ENCODE data around the gene ATP1A4. TPM values are rescaled to one million over a fixed set of nuclear protein-coding genes. Genes with fewer than 3 reads are reported as not detected.

Gene ATP1A4
- total RNA-seq, 1 donor, result not detected

DNA sequence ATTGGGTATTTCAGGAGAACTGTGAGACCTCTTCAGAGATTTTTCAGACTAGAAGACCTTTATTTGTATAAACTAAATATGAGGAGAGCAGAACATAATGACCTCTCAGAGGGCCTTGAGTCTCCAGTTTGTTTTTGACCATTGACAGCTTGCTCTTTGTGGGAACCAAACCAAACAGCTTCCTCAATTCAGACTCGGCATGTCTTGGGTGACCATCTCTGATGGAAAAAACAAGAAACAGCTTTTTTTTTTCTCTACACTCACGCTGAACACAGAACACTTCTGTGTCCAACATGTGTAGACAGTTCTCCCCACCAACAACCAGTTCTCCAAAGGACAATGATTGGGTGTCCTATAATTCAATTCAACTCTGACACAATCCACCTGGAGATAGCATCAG is 11.5 kb downstream of the ATP1A4 start:
- Histone ChIP-seq H4K20me1 (ENCODE audit: insufficient read depth, low read length) (no peaks in the 10 kb centered on the region), H3K36me3 (ENCODE audit: insufficient read depth, low read length) (no peaks in the 10 kb centered on the region), H3K4me3 (ENCODE audit: insufficient read depth, low read length) (no peak overlapping the region), H3K4me1 (ENCODE audit: insufficient read depth, low read length) (peaks cover 2% of the 10 kb centered on the region), H2AFZ (ENCODE audit: low read length) (no peak overlapping the region), H3K27me3 (ENCODE audit: insufficient read depth, low read length) (peaks cover 11% of the 10 kb centered on the region), H3K4me2 (ENCODE audit: insufficient read depth, low read length) (no peak overlapping the region), H3K27ac (ENCODE audit: low read depth, low read length) (no peak overlapping the region), H3K79me2 (ENCODE audit: insufficient read depth, low read length) (no peaks in the 10 kb centered on the region), H3K9me3 (ENCODE audit: low read depth, low read length) (no peaks in the 10 kb centered on the region)
- no peak for DNase-seq (ENCODE audit: insufficient read length, low spot score, missing footprints)
- TF ChIP-seq, protein P1, sequence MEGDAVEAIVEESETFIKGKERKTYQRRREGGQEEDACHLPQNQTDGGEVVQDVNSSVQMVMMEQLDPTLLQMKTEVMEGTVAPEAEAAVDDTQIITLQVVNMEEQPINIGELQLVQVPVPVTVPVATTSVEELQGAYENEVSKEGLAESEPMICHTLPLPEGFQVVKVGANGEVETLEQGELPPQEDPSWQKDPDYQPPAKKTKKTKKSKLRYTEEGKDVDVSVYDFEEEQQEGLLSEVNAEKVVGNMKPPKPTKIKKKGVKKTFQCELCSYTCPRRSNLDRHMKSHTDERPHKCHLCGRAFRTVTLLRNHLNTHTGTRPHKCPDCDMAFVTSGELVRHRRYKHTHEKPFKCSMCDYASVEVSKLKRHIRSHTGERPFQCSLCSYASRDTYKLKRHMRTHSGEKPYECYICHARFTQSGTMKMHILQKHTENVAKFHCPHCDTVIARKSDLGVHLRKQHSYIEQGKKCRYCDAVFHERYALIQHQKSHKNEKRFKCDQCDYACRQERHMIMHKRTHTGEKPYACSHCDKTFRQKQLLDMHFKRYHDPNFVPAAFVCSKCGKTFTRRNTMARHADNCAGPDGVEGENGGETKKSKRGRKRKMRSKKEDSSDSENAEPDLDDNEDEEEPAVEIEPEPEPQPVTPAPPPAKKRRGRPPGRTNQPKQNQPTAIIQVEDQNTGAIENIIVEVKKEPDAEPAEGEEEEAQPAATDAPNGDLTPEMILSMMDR (IDR thresholded peaks at IDR 0.05; ENCODE audit: extremely low read depth, low read depth, low read length), result no peak

DNA sequence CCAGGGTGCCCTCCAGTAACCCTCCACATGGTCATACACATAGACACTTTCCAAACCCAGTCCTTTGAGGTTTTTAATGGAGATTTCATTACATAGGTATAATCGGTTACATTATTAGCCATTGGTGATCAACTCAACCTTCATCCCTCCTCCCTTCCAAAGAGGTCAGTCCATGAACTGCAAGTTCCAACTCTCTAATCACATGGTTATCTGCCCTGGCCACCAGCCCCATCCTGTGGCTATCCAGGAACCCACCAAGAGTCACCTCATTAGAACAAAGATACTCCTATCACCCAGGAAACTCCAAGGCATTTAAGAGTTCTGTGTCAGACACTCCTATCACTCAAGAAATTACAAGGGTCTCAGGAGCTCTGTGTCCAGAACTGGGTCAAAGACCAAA is 12.2 kb downstream of the ATP1A4 start:
- DNase-seq (ENCODE audit: insufficient read length, low spot score, missing footprints), result no peak
- Histone ChIP-seq H4K20me1 (ENCODE audit: insufficient read depth, low read length) (no peaks in the 10 kb centered on the region), H3K9me3 (ENCODE audit: low read depth, low read length) (no peaks in the 10 kb centered on the region), H3K4me2 (ENCODE audit: insufficient read depth, low read length) (no peak overlapping the region), H2AFZ (ENCODE audit: low read length) (no peak overlapping the region), H3K4me1 (ENCODE audit: insufficient read depth, low read length) (peaks cover 7% of the 10 kb centered on the region), H3K36me3 (ENCODE audit: insufficient read depth, low read length) (no peaks in the 10 kb centered on the region), H3K79me2 (ENCODE audit: insufficient read depth, low read length) (no peaks in the 10 kb centered on the region), H3K27ac (ENCODE audit: low read depth, low read length) (no peak overlapping the region), H3K4me3 (ENCODE audit: insufficient read depth, low read length) (no peak overlapping the region), H3K27me3 (ENCODE audit: insufficient read depth, low read length) (peaks cover 11% of the 10 kb centered on the region)
- TF ChIP-seq, protein P1 (IDR thresholded peaks at IDR 0.05; ENCODE audit: extremely low read depth, low read depth, low read length), result peak; percentile 40

DNA sequence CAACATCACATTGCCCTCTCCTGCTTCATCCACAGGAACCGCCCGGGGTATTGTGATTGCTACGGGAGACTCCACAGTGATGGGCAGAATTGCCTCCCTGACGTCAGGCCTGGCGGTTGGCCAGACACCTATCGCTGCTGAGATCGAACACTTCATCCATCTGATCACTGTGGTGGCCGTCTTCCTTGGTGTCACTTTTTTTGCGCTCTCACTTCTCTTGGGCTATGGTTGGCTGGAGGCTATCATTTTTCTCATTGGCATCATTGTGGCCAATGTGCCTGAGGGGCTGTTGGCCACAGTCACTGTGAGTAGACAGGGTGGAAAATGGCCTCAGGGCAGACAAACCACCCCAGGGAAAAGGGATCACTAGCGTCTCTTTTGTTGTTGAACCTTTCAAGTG is 12.7 kb downstream of the ATP1A4 start:
- Histone ChIP-seq H3K27me3 (ENCODE audit: insufficient read depth, low read length) (peaks cover 11% of the 10 kb centered on the region), H2AFZ (ENCODE audit: low read length) (no peak overlapping the region), H3K79me2 (ENCODE audit: insufficient read depth, low read length) (no peaks in the 10 kb centered on the region), H4K20me1 (ENCODE audit: insufficient read depth, low read length) (no peaks in the 10 kb centered on the region), H3K27ac (ENCODE audit: low read depth, low read length) (no peak overlapping the region), H3K4me2 (ENCODE audit: insufficient read depth, low read length) (no peak overlapping the region), H3K4me3 (ENCODE audit: insufficient read depth, low read length) (no peak overlapping the region), H3K9me3 (ENCODE audit: low read depth, low read length) (no peaks in the 10 kb centered on the region), H3K36me3 (ENCODE audit: insufficient read depth, low read length) (no peaks in the 10 kb centered on the region), H3K4me1 (ENCODE audit: insufficient read depth, low read length) (peaks cover 12% of the 10 kb centered on the region)
- DNase-seq (ENCODE audit: insufficient read length, low spot score, missing footprints), result no peak
- TF ChIP-seq, protein P1 (IDR thresholded peaks at IDR 0.05; ENCODE audit: extremely low read depth, low read depth, low read length), result no peak

DNA sequence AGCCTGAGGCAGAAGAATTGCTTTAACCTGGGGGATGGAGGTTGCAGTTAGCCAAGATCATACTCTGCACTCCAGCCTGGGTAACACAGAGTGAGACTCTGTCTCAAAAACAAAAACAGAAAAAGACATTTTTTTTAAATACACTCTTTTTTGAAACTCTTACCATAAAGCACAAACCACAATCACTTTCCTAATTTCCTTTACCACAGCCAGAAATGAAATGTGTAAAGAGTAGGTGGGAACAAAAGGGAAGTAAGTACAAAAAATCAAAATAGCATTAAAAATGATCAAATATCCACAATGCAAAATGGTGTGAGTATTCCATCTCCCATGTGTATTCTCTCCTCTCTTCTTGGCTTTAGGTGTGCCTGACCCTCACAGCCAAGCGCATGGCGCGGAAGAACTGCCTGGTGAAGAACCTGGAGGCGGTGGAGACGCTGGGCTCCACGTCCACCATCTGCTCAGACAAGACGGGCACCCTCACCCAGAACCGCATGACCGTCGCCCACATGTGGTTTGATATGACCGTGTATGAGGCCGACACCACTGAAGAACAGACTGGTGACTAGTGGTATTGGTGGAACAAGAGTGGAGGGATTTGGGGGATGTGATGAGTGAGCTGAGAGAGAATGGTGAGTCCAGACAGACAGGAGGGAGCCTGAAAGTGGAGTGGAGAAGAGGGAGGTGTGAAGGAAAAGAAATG is 14.9 kb downstream of the ATP1A4 start:
- H3K36me3 ChIP-seq (ENCODE audit: insufficient read depth, low read length), result no peaks in the 10 kb centered on the region
- no peaks in the 10 kb centered on the region for H3K9me3 ChIP-seq (ENCODE audit: low read depth, low read length)
- no peak overlapping the region for H3K4me2 ChIP-seq (ENCODE audit: insufficient read depth, low read length)
- peaks cover 11% of the 10 kb centered on the region for H3K27me3 ChIP-seq (ENCODE audit: insufficient read depth, low read length)
- H4K20me1 ChIP-seq (ENCODE audit: insufficient read depth, low read length), result no peaks in the 10 kb centered on the region
- H3K4me1 ChIP-seq (ENCODE audit: insufficient read depth, low read length), result peaks cover 28% of the 10 kb centered on the region
- TF ChIP-seq, protein P1 (IDR thresholded peaks at IDR 0.05; ENCODE audit: extremely low read depth, low read depth, low read length), result no peak
- no peak overlapping the region for H3K27ac ChIP-seq (ENCODE audit: low read depth, low read length)
- no peaks in the 10 kb centered on the region for H3K79me2 ChIP-seq (ENCODE audit: insufficient read depth, low read length)
- DNase-seq (ENCODE audit: insufficient read length, low spot score, missing footprints), result no peak
- no peak overlapping the region for H2AFZ ChIP-seq (ENCODE audit: low read length)
- H3K4me3 ChIP-seq (ENCODE audit: insufficient read depth, low read length), result no peak overlapping the region

All from osteoblast (primary cell).